OCI-LY1 (cell line): ENCODE data around the gene NKD1.
"Not testable (repeated sequence)": the region's sequence is repeated elsewhere in the genome, so short reads cannot be mapped to it uniquely, and the experiment has no call there.

ENCODE experiments used
- H2AFZ ChIP-seq: fragments of 200-600 bp; sonication (generic), shearing (Covaris generic); 2 replicates; pipeline ENCODE4 v1.6.0; 2014; ENCODE audit warnings: antibody characterized with exemption, mild to moderate bottlenecking, low read length
- H3F3A ChIP-seq: fragments of 200-600 bp; sonication (generic), shearing (Covaris generic); 2 replicates; pipeline ENCODE4 v1.6.0; 2014; ENCODE audit warnings: mild to moderate bottlenecking, antibody characterized with exemption, low read length, moderate library complexity; ENCODE audit not compliant: insufficient read depth
- H3K27ac ChIP-seq: fragments of 200-600 bp; sonication (generic); 2 replicates; pipeline ENCODE4 v1.5.1; 2014; ENCODE audit warnings: low read length, mixed run types, mild to moderate bottlenecking, low read depth; ENCODE audit not compliant: poor library complexity, severe bottlenecking
- H3K27me3 ChIP-seq: fragments of 200-600 bp; sonication (generic); 2 replicates; pipeline ENCODE4 v1.6.0; 2014; ENCODE audit warnings: antibody characterized with exemption, mild to moderate bottlenecking, low read length, moderate library complexity; ENCODE audit not compliant: insufficient read depth
- H3K36me3 ChIP-seq: fragments of 200-600 bp; sonication (generic); 2 replicates; pipeline ENCODE4 v1.6.1; 2014; ENCODE audit warnings: mild to moderate bottlenecking, antibody characterized with exemption, low read length, moderate library complexity, mixed read lengths; ENCODE audit not compliant: insufficient read depth
- H3K4me1 ChIP-seq: fragments of 200-600 bp; sonication (generic); 2 replicates; pipeline ENCODE4 v1.5.1; 2014; ENCODE audit warnings: mild to moderate bottlenecking, low read length, moderate library complexity; ENCODE audit not compliant: insufficient read depth, severe bottlenecking
- H3K4me2 ChIP-seq: fragments of 200-600 bp; sonication (generic), shearing (Covaris generic); 2 replicates; pipeline ENCODE4 v1.6.1; 2014; ENCODE audit warnings: low read length
- H3K4me3 ChIP-seq: fragments of 200-600 bp; sonication (generic); 2 replicates; pipeline ENCODE4 v1.5.1; 2014; ENCODE audit warnings: low read length, low read depth, mild to moderate bottlenecking, mixed read lengths; ENCODE audit not compliant: poor library complexity, severe bottlenecking
- H3K79me2 ChIP-seq: fragments of 200-600 bp; shearing (Covaris generic); 2 replicates; pipeline ENCODE4 v1.6.1; 2016; ENCODE audit warnings: mixed run types, low read length, mixed read lengths; ENCODE audit not compliant: insufficient read depth
- H3K9ac ChIP-seq: fragments of 200-600 bp; sonication (generic), shearing (Covaris generic); 2 replicates; pipeline ENCODE4 v1.6.1; 2014; ENCODE audit warnings: mild to moderate bottlenecking, low read length, mixed read lengths
- H3K9me2 ChIP-seq: fragments of 200-600 bp; sonication (generic), shearing (Covaris generic); 2 replicates; pipeline ENCODE4 v1.6.1; 2014; ENCODE audit warnings: low read depth, mild to moderate bottlenecking, low read length, mixed read lengths
- H3K9me3 ChIP-seq: fragments of 200-600 bp; shearing (Covaris generic); 2 replicates; pipeline ENCODE4 v1.6.1; 2014; ENCODE audit warnings: low read length, mixed read lengths
- H4K20me1 ChIP-seq: fragments of 200-600 bp; sonication (generic), shearing (Covaris generic); 2 replicates; pipeline ENCODE4 v1.6.0; 2016; ENCODE audit warnings: mild to moderate bottlenecking, low read length; ENCODE audit not compliant: insufficient read depth
- EZH2 ChIP-seq: fragments of 200-600 bp; sonication (generic), shearing (Covaris generic); IDR thresholded peaks from 2 replicates; pipeline ENCODE4 v1.8.0; 2017; ENCODE audit warnings: borderline replicate concordance, mixed run types, mild to moderate bottlenecking, antibody characterized with exemption, low read length, moderate library complexity, mixed read lengths
- TF ChIP-seq, protein P1 (sequence below): fragments of 200-600 bp; sonication (generic), shearing (Covaris generic); IDR thresholded peaks from 2 replicates; pipeline ENCODE4 v1.5.1; 2017; ENCODE audit warnings: mild to moderate bottlenecking, antibody characterized with exemption, low read length, moderate library complexity, mixed read lengths

The NKD1 gene

DNA sequence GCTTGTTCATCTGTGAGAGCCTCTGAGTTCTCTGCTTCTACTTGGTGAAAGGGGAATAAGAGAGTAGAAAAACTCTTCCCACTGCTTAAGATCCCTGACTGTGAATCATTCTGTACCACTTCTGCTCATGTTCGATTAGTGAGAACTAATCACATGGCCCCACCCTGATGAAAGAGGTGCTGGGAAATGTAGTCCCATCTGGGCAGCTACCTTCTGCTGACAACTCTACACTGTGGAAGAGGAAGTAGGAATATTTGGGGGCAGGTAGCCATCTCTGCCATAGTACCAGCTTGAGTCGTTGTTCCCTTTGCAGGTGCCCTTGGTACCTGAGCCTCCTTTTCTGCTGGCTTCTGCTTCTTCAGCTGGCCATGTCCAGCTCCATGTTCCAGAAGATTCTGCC lies 29.9 kb downstream of the NKD1 start:
- no peaks in the 10 kb centered on the region for H3K4me1 ChIP-seq
- no peak overlapping the region for H3K4me3 ChIP-seq
- H3K9me2 ChIP-seq: no peaks in the 10 kb centered on the region
- H3K9me3 ChIP-seq: no peaks in the 10 kb centered on the region
- no peak overlapping the region for H3K4me2 ChIP-seq
- TF ChIP-seq, protein P1, sequence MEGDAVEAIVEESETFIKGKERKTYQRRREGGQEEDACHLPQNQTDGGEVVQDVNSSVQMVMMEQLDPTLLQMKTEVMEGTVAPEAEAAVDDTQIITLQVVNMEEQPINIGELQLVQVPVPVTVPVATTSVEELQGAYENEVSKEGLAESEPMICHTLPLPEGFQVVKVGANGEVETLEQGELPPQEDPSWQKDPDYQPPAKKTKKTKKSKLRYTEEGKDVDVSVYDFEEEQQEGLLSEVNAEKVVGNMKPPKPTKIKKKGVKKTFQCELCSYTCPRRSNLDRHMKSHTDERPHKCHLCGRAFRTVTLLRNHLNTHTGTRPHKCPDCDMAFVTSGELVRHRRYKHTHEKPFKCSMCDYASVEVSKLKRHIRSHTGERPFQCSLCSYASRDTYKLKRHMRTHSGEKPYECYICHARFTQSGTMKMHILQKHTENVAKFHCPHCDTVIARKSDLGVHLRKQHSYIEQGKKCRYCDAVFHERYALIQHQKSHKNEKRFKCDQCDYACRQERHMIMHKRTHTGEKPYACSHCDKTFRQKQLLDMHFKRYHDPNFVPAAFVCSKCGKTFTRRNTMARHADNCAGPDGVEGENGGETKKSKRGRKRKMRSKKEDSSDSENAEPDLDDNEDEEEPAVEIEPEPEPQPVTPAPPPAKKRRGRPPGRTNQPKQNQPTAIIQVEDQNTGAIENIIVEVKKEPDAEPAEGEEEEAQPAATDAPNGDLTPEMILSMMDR: no peak
- TF ChIP-seq EZH2: no peak
- H3K36me3 ChIP-seq: no peaks in the 10 kb centered on the region
- H3K79me2 ChIP-seq: no peaks in the 10 kb centered on the region
- H3K27me3 ChIP-seq: 0 out of 2 replicates have a peak, but pooled peaks cover 4% of the 10 kb centered on the region
- no peak overlapping the region for H2AFZ ChIP-seq
- H3K27ac ChIP-seq: no peak overlapping the region
- H3F3A ChIP-seq: no peaks in the 10 kb centered on the region
- no peak overlapping the region for H3K9ac ChIP-seq
- H4K20me1 ChIP-seq: no peaks in the 10 kb centered on the region

DNA sequence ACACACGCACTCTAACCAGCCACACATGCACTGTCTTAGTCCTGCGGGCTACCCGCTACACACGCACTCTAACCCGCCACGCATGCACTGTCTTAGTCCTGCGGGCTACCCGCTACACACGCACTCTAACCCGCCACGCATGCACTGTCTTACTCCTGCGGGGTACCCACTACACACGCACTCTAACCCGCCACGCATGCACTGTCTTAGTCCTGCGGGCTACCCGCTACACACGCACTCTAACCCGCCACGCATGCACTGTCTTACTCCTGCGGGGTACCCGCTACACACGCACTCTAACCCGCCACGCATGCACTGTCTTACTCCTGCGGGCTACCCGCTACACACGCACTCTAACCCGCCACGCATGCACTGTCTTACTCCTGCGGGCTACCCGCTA lies 31.2 kb downstream of the NKD1 start:
- H3K27ac ChIP-seq, H3F3A ChIP-seq, H3K27me3 ChIP-seq, H3K9me3 ChIP-seq, H3K36me3 ChIP-seq, H3K4me2 ChIP-seq, H3K4me1 ChIP-seq, H3K79me2 ChIP-seq, H3K4me3 ChIP-seq, H2AFZ ChIP-seq, H3K9me2 ChIP-seq, H3K9ac ChIP-seq, H4K20me1 ChIP-seq: not testable (repeated sequence)

DNA sequence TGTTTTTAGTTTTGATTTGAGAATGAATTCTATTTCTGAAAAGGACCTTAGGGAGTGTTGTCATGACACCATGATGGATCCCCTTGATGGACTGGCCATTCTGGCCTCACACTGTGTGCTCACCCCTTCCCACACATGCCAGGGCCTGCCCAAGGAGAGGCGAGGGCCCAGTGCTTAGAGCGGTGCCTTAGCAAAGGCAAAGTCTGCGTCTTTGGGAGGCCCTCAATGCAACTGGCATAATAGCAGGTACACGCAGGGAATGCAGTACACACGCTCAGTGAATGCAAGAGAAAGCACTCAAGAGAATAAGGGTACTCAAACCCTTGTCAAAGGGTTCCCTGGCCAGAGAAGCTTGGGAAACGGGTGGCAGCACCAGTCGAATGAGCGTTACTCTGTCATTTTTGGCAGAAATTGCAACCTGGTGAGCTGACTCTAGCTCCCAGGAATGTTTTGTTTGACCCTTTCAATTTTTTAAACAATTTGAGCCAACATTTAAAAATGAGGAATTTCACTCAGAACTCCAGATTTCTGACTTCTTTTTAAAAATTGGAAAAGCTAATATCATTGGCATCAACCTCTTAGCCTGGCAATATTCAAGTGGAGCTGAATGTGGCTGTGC lies 32.1 kb downstream of the NKD1 start:
- Histone ChIP-seq H3K4me2 (no peak overlapping the region), H4K20me1 (no peaks in the 10 kb centered on the region), H3K27ac (no peak overlapping the region), H3K9me2 (no peaks in the 10 kb centered on the region), H3K79me2 (no peaks in the 10 kb centered on the region), H3K4me1 (no peaks in the 10 kb centered on the region), H3K9me3 (no peaks in the 10 kb centered on the region), H2AFZ (no peak overlapping the region), H3K9ac (no peak overlapping the region), H3K36me3 (no peaks in the 10 kb centered on the region), H3K4me3 (no peak overlapping the region), H3F3A (no peaks in the 10 kb centered on the region), H3K27me3 (no peaks in the 10 kb centered on the region)
- TF ChIP-seq, protein P1: no peak
- no peak for TF ChIP-seq EZH2

DNA sequence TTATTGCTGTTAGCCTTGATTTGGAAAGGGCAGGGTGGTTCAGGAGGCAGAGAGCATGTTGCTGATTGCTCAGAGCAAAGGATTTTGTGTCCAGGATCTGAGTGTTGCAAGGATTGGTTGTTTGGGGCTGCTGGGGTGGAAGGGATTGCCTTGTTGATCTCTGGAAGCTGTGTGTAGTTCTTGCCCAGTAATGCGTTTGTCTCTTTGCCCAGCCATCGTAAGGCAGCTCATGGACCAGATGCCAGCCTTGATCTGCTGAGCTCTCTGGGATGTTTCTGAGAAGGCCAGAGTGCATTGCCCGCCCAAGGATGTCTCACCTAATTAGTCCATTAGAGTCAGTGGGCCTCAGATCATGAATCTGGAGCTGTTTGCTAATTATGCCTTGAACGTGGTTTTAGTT lies 33.6 kb downstream of the NKD1 start:
- Histone ChIP-seq H3F3A (no peaks in the 10 kb centered on the region), H3K9me2 (no peaks in the 10 kb centered on the region), H2AFZ (no peak overlapping the region), H3K9ac (no peak overlapping the region), H3K36me3 (no peaks in the 10 kb centered on the region), H3K4me3 (no peak overlapping the region), H3K4me2 (no peak overlapping the region), H3K27ac (no peak overlapping the region), H4K20me1 (no peaks in the 10 kb centered on the region), H3K27me3 (no peaks in the 10 kb centered on the region), H3K79me2 (no peaks in the 10 kb centered on the region), H3K4me1 (no peaks in the 10 kb centered on the region), H3K9me3 (no peaks in the 10 kb centered on the region)
- TF ChIP-seq, protein P1: no peak
- no peak for TF ChIP-seq EZH2
